Fibroblast of skin of right quadriceps (primary cell): ENCODE measurements around the gene WFIKKN2.
A peak's percentile ranks its signal among the peaks of the same experiment; 100 is the strongest.

Source experiments
- DNase-seq: peaks from one replicate; pipeline ENCODE4 v3.0.0-alpha.2; 2013

Gene WFIKKN2

DNA sequence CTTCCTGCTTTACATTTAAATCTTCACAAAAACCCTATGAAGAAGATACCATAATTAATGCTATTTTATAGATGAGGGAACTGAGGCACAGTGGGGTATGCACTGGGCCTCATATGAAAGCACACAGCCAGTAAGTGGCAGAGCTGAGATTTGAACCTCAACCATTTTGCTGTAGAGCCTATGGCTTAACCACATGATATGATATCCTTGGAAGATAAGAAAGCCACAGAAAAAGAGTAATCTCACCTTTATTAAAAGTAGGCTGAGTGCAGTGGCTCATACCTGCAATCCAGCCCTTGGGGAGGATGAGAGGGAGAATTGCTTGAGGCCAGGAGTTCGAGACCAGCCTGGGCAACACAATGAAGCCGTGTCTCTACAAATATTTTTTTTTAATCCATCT lies 45.8 kb downstream of the WFIKKN2 start:
- DNase-seq: no peak

GRCh38 chr17:50882851-50883250 lies 47.5 kb downstream of the WFIKKN2 start:
- DNase-seq: peak; percentile 67

- no peak for DNase-seq
Measured at GRCh38 chr17:50883850-50884438, 48.6 kb downstream of the WFIKKN2 start.

DNA sequence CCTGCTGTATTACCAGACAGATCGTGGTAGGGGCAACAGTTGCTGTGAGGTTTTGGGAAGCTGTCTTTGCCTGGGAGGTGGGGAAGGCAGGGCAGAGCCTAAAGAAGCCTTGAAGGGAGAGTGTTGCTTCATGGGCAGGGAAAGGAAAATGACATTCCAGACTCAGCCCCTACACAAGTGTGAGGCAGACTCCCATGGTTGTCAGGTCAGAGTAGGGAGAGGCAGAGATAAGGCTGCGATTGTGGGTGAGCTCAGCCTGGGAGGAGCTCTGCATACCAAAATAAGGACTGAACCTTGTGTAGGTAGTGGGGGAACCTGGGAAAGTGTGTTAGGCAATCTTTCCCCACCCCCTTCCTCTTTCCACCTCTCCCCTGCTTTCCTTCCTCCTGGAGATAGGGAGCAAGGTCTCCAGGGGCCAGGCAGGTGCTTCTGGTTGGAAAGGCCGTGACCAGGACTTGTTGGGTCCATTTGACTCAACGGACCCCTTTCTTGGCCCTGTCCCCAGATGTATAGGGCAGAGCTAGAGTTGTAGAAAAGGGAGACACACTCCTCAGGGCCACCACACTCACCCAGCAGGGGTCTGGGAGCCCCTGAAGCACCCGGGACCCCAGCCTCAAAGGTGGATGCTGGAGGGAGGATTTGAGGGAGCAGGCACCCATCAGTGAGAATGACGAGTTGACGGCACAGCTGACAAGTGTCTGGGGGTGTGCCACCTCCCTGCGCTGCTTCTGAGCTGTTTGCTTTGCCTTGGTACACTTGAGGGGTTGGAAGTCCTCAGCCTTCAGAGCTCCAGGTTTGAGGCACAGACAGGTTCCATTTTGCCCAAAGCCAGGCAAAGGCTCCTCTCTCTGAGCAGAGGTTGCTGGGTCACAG lies 49.3 kb downstream of the WFIKKN2 start:
- no peak for DNase-seq

DNA sequence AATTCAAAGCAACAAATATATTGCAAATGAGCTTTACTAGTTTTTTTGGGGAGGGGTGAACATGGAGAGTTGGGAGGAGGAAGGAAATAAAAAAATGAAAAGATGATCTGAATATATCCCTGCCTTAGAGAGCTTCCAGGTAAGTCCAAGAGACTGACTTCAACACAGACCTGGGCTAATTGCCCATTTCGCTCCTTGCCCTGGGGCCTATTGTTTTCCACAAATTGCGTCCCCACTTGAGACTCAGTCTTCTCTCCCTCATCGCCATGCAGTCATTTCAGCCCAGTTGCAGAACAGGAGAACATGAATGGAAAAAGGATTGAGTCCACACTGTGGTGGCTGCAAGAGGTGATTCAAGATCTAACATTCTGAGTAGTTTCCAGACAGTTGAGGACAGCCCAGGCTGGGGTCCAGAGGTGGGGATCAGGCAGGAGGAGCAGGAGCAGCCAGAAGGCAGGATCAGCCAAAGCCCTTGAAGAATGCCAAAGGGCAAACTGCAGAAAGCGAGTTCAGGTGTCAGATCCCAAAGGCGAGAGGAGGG lies 52.4 kb downstream of the WFIKKN2 start:
- no peak for DNase-seq

GRCh38 chr17:50889528-50890118 lies 54.2 kb downstream of the WFIKKN2 start:
- DNase-seq: no peak

GRCh38 chr17:50890675-50891516 lies 55.5 kb downstream of the WFIKKN2 start:
- DNase-seq: no peak

GRCh38 chr17:50891577-50891989 lies 56.2 kb downstream of the WFIKKN2 start:
- no peak for DNase-seq
